SU-DHL-6 (cell line): ENCODE results near the gene DMAP1.

Experiments
- H2AFZ ChIP-seq: fragments of 200-600 bp; sonication (generic); 2 replicates; pipeline ENCODE4 v1.6.1; 2014; ENCODE audit warnings: low read depth, mild to moderate bottlenecking, moderate library complexity, mixed read lengths, antibody characterized with exemption, low read length; ENCODE audit not compliant: severe bottlenecking
- H3F3A ChIP-seq: fragments of 200-600 bp; shearing (Covaris generic); 2 replicates; pipeline ENCODE4 v1.6.0; 2016; ENCODE audit warnings: antibody characterized with exemption, mild to moderate bottlenecking; ENCODE audit not compliant: insufficient read depth
- H3K27ac ChIP-seq: fragments of 200-600 bp; sonication (generic); 2 replicates; pipeline ENCODE4 v1.5.1; 2016; ENCODE audit warnings: low read depth, mild to moderate bottlenecking, low read length, moderate library complexity, mixed read lengths
- H3K27me3 ChIP-seq: fragments of 200-600 bp; sonication (generic), shearing (Covaris generic); 2 replicates; pipeline ENCODE4 v1.6.0; 2014; ENCODE audit warnings: mild to moderate bottlenecking, low read length
- H3K36me3 ChIP-seq: fragments of 200-600 bp; sonication (generic); 2 replicates; pipeline ENCODE4 v1.6.1; 2014; ENCODE audit warnings: mild to moderate bottlenecking, low read length, mixed read lengths
- H3K4me2 ChIP-seq: fragments of 300-600, 200-600 bp; shearing (Covaris generic), sonication (generic); 2 replicates; pipeline ENCODE4 v1.6.0; 2014; ENCODE audit warnings: low read length, low read depth, mild to moderate bottlenecking; ENCODE audit not compliant: poor library complexity, severe bottlenecking
- H3K4me3 ChIP-seq: fragments of 200-600 bp; sonication (generic); 2 replicates; pipeline ENCODE4 v1.5.1; 2014; ENCODE audit warnings: antibody characterized with exemption, low read length, mild to moderate bottlenecking, mixed read lengths; ENCODE audit not compliant: insufficient read depth, poor library complexity, severe bottlenecking
- H3K79me2 ChIP-seq: fragments of 200-600 bp; sonication (generic); 2 replicates; pipeline ENCODE4 v1.6.1; 2014; ENCODE audit warnings: mild to moderate bottlenecking, low read length, moderate library complexity; ENCODE audit not compliant: insufficient read depth
- H3K9ac ChIP-seq: fragments of 200-600 bp; sonication (generic); 2 replicates; pipeline ENCODE4 v1.7.0; 2014; ENCODE audit warnings: mild to moderate bottlenecking, low read length
- H3K9me2 ChIP-seq: fragments of 200-600 bp; sonication (generic); replicated peaks from 2 replicates; pipeline ENCODE4 v1.6.1; 2014; ENCODE audit warnings: low read length; ENCODE audit not compliant: insufficient read depth
- H3K9me3 ChIP-seq: fragments of 200-600 bp; sonication (generic); 2 replicates; pipeline ENCODE4 v1.6.1; 2014; ENCODE audit warnings: low read length, mixed read lengths; ENCODE audit not compliant: insufficient read depth
- H4K20me1 ChIP-seq: fragments of 200-600 bp; sonication (generic); 2 replicates; pipeline ENCODE4 v1.6.1; 2014; ENCODE audit warnings: low read depth, mild to moderate bottlenecking, antibody characterized with exemption, low read length, moderate library complexity, mixed read lengths
- CTCF ChIP-seq: fragments of 200-600 bp; sonication (generic); IDR thresholded peaks from one replicate; pipeline ENCODE4 v1.5.1; 2017; ENCODE audit warnings: antibody characterized with exemption, mild to moderate bottlenecking, low read length, moderate library complexity; ENCODE audit not compliant: insufficient read depth, poor library complexity, severe bottlenecking
- EZH2phosphoT487 ChIP-seq: fragments of 200-600 bp; sonication (generic), shearing (Covaris generic); conservative IDR thresholded peaks from 2 replicates; pipeline ENCODE4 v1.6.1; 2018; ENCODE audit warnings: mild to moderate bottlenecking, antibody characterized with exemption, low read length, moderate library complexity, mixed read lengths

DMAP1 gene

GRCh38 chr1:44223187-44223610 lies 9.9 kb downstream of the DMAP1 start:
- Histone ChIP-seq H3K4me3 (no peak overlapping the region), H2AFZ (no peak overlapping the region), H4K20me1 (no peaks in the 10 kb centered on the region), H3K9me3 (no peaks in the 10 kb centered on the region), H3F3A (no peaks in the 10 kb centered on the region), H3K9me2 (no peaks in the 10 kb centered on the region), H3K27ac (no peak overlapping the region), H3K9ac (no peak overlapping the region), H3K36me3 (no peaks in the 10 kb centered on the region), H3K79me2 (no peaks in the 10 kb centered on the region), H3K27me3 (no peaks in the 10 kb centered on the region), H3K4me2 (no peak overlapping the region)
- TF ChIP-seq CTCF (no peak), EZH2phosphoT487 (no peak)

- Histone ChIP-seq H3K4me2 (no peak overlapping the region), H3K9ac (no peak overlapping the region), H2AFZ (no peak overlapping the region), H3F3A (no peaks in the 10 kb centered on the region), H3K79me2 (no peaks in the 10 kb centered on the region), H4K20me1 (no peaks in the 10 kb centered on the region), H3K9me2 (no peaks in the 10 kb centered on the region), H3K36me3 (no peaks in the 10 kb centered on the region), H3K4me3 (no peak overlapping the region), H3K27me3 (no peaks in the 10 kb centered on the region), H3K27ac (no peak overlapping the region), H3K9me3 (no peaks in the 10 kb centered on the region)
- TF ChIP-seq EZH2phosphoT487 (no peak), CTCF (no peak)
Measured at GRCh38 chr1:44225761-44226160, 12.5 kb downstream of the DMAP1 start.

- Histone ChIP-seq H4K20me1 (no peaks in the 10 kb centered on the region), H3K4me3 (no peak overlapping the region), H3K9me3 (no peaks in the 10 kb centered on the region), H3K9me2 (no peaks in the 10 kb centered on the region), H2AFZ (no peak overlapping the region), H3F3A (no peaks in the 10 kb centered on the region), H3K27ac (no peak overlapping the region), H3K9ac (no peak overlapping the region), H3K4me2 (no peak overlapping the region), H3K36me3 (no peaks in the 10 kb centered on the region), H3K27me3 (no peaks in the 10 kb centered on the region), H3K79me2 (no peaks in the 10 kb centered on the region)
- TF ChIP-seq EZH2phosphoT487 (no peak), CTCF (no peak)
Measured at GRCh38 chr1:44227211-44227610, 13.9 kb downstream of the DMAP1 start.
